GM12878 (cell line): ENCODE data around the gene ATP6V0E1. TPM values are rescaled to one million over a fixed set of nuclear protein-coding genes. Genes with fewer than 3 reads are reported as not detected.

Source experiments
- ATAC-seq: fragments of 200-7000 bp; cut with Tn5 transposase; 3 replicates; pipeline ENCODE4 v1.9.1; 2020; ENCODE audit warnings: mild to moderate bottlenecking, moderate library complexity
- BruUV-seq: library from RNA; stranded (reverse); fragments of 400-500 nt; replicated peaks from 2 replicates; lab custom pipeline; 2021; lab: Mats Ljungman, UMichigan
- CTCF ChIA-PET: fragments of 300-600 bp; sonication (Branson Sonifier 250); formaldehyde crosslinking; extraction: SDS; loops from one replicate; lab custom pipeline; 2021; ENCODE audit warnings: inconsistent platforms; lab: Yijun Ruan, JAX
- POLR2A ChIA-PET: fragments of 350-600 bp; formaldehyde crosslinking; extraction: SDS; loops from one replicate; lab custom pipeline; 2021; ENCODE audit warnings: inconsistent platforms; lab: Charles Lee
- RAD21 ChIA-PET: fragments of 300-600 bp; sonication (Branson Sonifier 250); formaldehyde crosslinking; loops from one replicate; lab custom pipeline; 2023; ENCODE audit warnings: antibody characterized with exemption; ENCODE audit not compliant: unreplicated experiment; lab: Charles Lee
- SMC1A ChIA-PET: fragments of 300-600 bp; sonication (Branson Sonifier 250); formaldehyde crosslinking; loops from one replicate; lab custom pipeline; 2023; ENCODE audit not compliant: unreplicated experiment, uncharacterized antibody; lab: Charles Lee
- DNase-seq: peaks from one replicate; pipeline ENCODE4 v3.0.0-alpha.2; 2011; ENCODE audit warnings: low read depth, low spot score
- FAIRE-seq: peaks from 3 replicates; lab custom pipeline; 2011; peaks lifted over from hg19 to GRCh38; lab: Jason Lieb, UNC
- H2AFZ ChIP-seq: 2 replicates; pipeline ENCODE4 v1.6.0; 2011; ENCODE audit warnings: low read depth, low read length, control low read depth; ENCODE audit not compliant: control insufficient read depth
- H3K27ac ChIP-seq: 2 replicates; pipeline ENCODE4 v1.5.1; 2011; ENCODE audit warnings: control low read depth; ENCODE audit not compliant: control insufficient read depth, insufficient read depth
- H3K27me3 ChIP-seq, 2 experiments: replicated peaks in 1 of 2; 2 replicates each; pipeline versions ENCODE4 v1.6.0 to v1.6.1; 2011; ENCODE audit warnings: low read length in 1 of 2; ENCODE audit not compliant: control insufficient read depth in 2 of 2, insufficient read depth in 2 of 2
- H3K36me3 ChIP-seq, 2 experiments: 2 replicates each; pipeline ENCODE4 v1.5.1; 2011; ENCODE audit warnings: low read length in 1 of 2; ENCODE audit not compliant: control insufficient read depth in 2 of 2, insufficient read depth in 2 of 2
- H3K4me1 ChIP-seq: 2 replicates; pipeline ENCODE4 v1.6.1; 2011; ENCODE audit warnings: mild to moderate bottlenecking, low read length, moderate library complexity, mixed read lengths; ENCODE audit not compliant: control insufficient read depth, insufficient read depth
- H3K4me2 ChIP-seq: 2 replicates; pipeline ENCODE4 v1.6.0; 2011; ENCODE audit warnings: control low read depth; ENCODE audit not compliant: control insufficient read depth, insufficient read depth
- H3K4me3 ChIP-seq: fragments of 200-600 bp; sonication (generic); 2 replicates; pipeline ENCODE4 v1.5.1; 2016
- H3K79me2 ChIP-seq: 2 replicates; pipeline ENCODE4 v1.6.0; 2011; ENCODE audit warnings: low read length; ENCODE audit not compliant: control insufficient read depth, insufficient read depth
- H3K9ac ChIP-seq: 2 replicates; pipeline ENCODE4 v1.8.0; 2011; ENCODE audit warnings: low read length, control low read depth, mixed read lengths; ENCODE audit not compliant: control insufficient read depth, insufficient read depth
- H3K9me3 ChIP-seq: replicated peaks from 3 replicates; pipeline ENCODE4 v1.5.1; 2011; ENCODE audit warnings: mild to moderate bottlenecking, low read length; ENCODE audit not compliant: control insufficient read depth, insufficient read depth
- H4K20me1 ChIP-seq: 2 replicates; pipeline ENCODE4 v1.6.0; 2011; ENCODE audit not compliant: control insufficient read depth, insufficient read depth
- BCL11A ChIP-seq: IDR thresholded peaks from 2 replicates; pipeline ENCODE4 v1.6.1; 2011; ENCODE audit warnings: low read depth, low read length
- FOXK2 ChIP-seq: fragments of 450-650 bp; IDR thresholded peaks from 2 replicates; pipeline ENCODE4 v1.6.1; 2017; ENCODE audit warnings: mild to moderate bottlenecking, moderate library complexity
- HDAC2 ChIP-seq: fragments of 200-600 bp; sonication (generic); IDR thresholded peaks from 2 replicates; pipeline ENCODE4 v1.6.1; 2017
- LARP7 ChIP-seq: fragments of 450-650 bp; IDR thresholded peaks from 2 replicates; pipeline ENCODE4 v1.6.1; 2017; ENCODE audit warnings: mild to moderate bottlenecking
- NFXL1 ChIP-seq: fragments of 450-650 bp; IDR thresholded peaks from 2 replicates; pipeline ENCODE4 v1.6.1; 2017; ENCODE audit warnings: antibody characterized with exemption, mild to moderate bottlenecking, borderline replicate concordance
- NFYA ChIP-seq: IDR thresholded peaks from 2 replicates; pipeline ENCODE4 v1.6.1; 2011; ENCODE audit warnings: low read depth, mild to moderate bottlenecking, low read length, improper control_type of control experiment, borderline replicate concordance
- SUPT20H ChIP-seq: IDR thresholded peaks from 2 replicates; pipeline ENCODE4 v1.6.1; 2011; ENCODE audit warnings: low read depth, mild to moderate bottlenecking, low read length, moderate library complexity, borderline replicate concordance; ENCODE audit not compliant: control insufficient read depth
- TAF1 ChIP-seq: IDR thresholded peaks from 2 replicates; pipeline ENCODE4 v1.6.1; 2011; ENCODE audit warnings: mild to moderate bottlenecking, low read depth, low read length, borderline replicate concordance
- ZSCAN29 ChIP-seq: fragments of 450-650 bp; IDR thresholded peaks from 2 replicates; pipeline ENCODE4 v1.6.1; 2017; ENCODE audit warnings: mild to moderate bottlenecking, moderate library complexity
- WGBS: methylation state at CpG from one replicate; pipeline ENCODE4 v1.1.6; 2016; ENCODE audit warnings: low lambda C conversion rate; ENCODE audit not compliant: insufficient replicate concordance, insufficient coverage; ENCODE audit errors: missing lambda C conversion rate; 5-methylcytosine and 5-hydroxymethylcytosine counted together
- in situ Hi-C: fragments of 300-500 bp; cut with MboI; formaldehyde crosslinking; loops from 9 replicates; pipeline ENCODE4 v1.14.3; 2018; ENCODE audit warnings: mixed read lengths
- intact Hi-C: fragments of 100-400 bp; cut with micrococcal nuclease; formaldehyde crosslinking; loops from one replicate; pipeline ENCODE4 v1.14.2; 2022; ENCODE audit not compliant: unreplicated experiment
- polyA plus RNA-seq, 11 experiments: library from polyadenylated mRNA; depleted of rRNA in 4 of 11; unstranded in 6 of 11; stranded (reverse) in 5 of 11; fragments of >200 nt; fragmentation: Nextera tagmentation in 4 of 11; fragmentation: Illumina TruSeq in 1 of 11; extraction: Ambion mirVana in 4 of 11; extraction: Trizol in 1 of 11; gene quantifications; 1 replicate in 1 of 11; 2 replicates in 10 of 11; pipeline versions ENCODE4 v1.2.1 to v1.2.3, GENCODE V29; 2011 to 2016; ENCODE audit warnings: inconsistent platforms in 2 of 11, missing spikeins in 2 of 11, low read depth in 1 of 11
- total RNA-seq, 4 experiments: library from RNA; depleted of rRNA in 3 of 4; stranded (reverse); fragments of >200 nt in 3 of 4; fragmentation: Illumina TruSeq in 1 of 4; extraction: Trizol in 1 of 4; gene quantifications; 2 replicates each; pipeline versions ENCODE4 v1.2.1 to v1.2.3, GENCODE V29; 2013 to 2021
- TF ChIP-seq, protein P1 (sequence below): fragments of 450-650 bp; IDR thresholded peaks from 2 replicates; pipeline ENCODE4 v1.6.1; 2018; ENCODE audit warnings: borderline replicate concordance, mild to moderate bottlenecking; ENCODE audit not compliant: partially characterized antibody
- TF ChIP-seq, protein P2 (sequence below): fragments of 450-650 bp; formaldehyde crosslinking; IDR thresholded peaks from 2 replicates; pipeline ENCODE4 v1.4.0; 2020; ENCODE audit warnings: mild to moderate bottlenecking, moderate library complexity

The ATP6V0E1 gene
- total and polyA plus RNA-seq, 10 of the 15 experiments (the other 5 are each of a cell fraction or from before 2014, with no cell fraction given), result 143 to 787 (median 306) TPM

DNA sequence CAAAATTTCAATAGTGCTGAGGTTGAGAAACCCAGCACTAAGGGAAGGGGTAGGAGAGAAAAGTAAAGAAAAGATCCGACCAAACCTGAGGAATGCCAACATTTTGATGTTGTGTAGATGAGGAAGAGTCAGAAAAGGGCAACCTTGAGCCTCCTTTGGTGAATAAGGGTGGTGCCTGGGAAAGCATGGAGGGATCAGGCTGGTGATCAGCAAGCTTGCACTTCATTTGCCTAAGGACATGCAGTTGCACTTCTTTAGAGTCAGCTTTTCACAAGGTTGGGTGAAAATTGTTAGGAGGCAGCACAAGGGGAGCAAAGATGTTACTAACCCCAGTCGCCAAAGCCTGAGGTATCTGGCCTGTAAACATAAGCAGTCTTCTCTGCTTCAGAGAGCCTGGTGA lies 20.4 kb downstream of the ATP6V0E1 start:
- BruUV-seq, result no TSS peak
- DNase-seq (no peak), FAIRE-seq (no peak)
- Histone ChIP-seq H3K27me3 (no peaks in the 10 kb centered on the region), H3K4me3 (no peak overlapping the region), H3K4me1 (peaks cover 27% of the 10 kb centered on the region), H4K20me1 (peaks cover 8% of the 10 kb centered on the region)
- TF ChIP-seq FOXK2, result no peak
- TF ChIP-seq, all 136 proteins: peak for 0
- 73% methylated on average over 2 of the region's 2 CpGs for WGBS
- Histone ChIP-seq H2AFZ (no peak overlapping the region), H3K79me2 (peaks cover 86% of the 10 kb centered on the region), H3K4me2 (no peak overlapping the region), H3K9ac (no peak overlapping the region), H3K27ac (no peak overlapping the region), H3K9me3 (no peaks in the 10 kb centered on the region), H3K36me3 (peaks cover 0 to 3% of the 10 kb centered on the region in 2 experiments; a peak in 2 of 4 replicates)
- in situ Hi-C loops (no loop called here), intact Hi-C loops (no loop called here)
- POLR2A ChIA-PET, result no interaction called here
- CTCF ChIA-PET, result no interaction called here
- RAD21 ChIA-PET, result interaction anchor here (1.4 kb wide), 1 partner anchor 31 kb away, joined by 5 read pairs; no protein-coding TSS in a partner anchor
- ATAC-seq, result no peak
- SMC1A ChIA-PET, result interaction anchor here (0.9 to 1.5 kb wide), 2 partner anchors 20 to 31 kb away, joined by 4 read pairs; partner anchors contain the start of gene ATP6V0E1

DNA sequence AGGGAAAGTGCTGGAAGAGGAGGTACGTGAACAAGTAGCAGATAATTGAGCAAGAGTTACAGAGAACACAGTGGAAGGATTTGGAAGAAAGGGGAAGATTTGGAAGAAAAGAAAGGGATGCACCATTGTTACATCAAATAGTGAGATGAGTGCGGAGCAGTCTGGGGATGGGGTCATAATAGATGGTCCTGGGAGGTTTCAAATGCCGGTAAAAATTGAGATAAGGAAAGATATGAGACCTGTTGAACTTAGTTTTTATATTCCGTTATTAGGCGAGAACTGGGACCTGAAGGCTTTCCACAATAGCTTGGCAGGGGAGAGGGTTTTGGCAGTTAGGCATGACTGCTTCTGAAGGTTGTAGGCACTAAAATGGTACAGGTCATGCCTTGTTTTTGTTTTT lies 20.9 kb downstream of the ATP6V0E1 start:
- Histone ChIP-seq H3K36me3 (peaks cover 0 to 3% of the 10 kb centered on the region in 2 experiments; a peak in 2 of 4 replicates), H4K20me1 (peaks cover 8% of the 10 kb centered on the region), H3K4me3 (no peak overlapping the region), H3K4me2 (no peak overlapping the region), H3K9ac (no peak overlapping the region), H3K4me1 (peaks cover 27% of the 10 kb centered on the region), H3K79me2 (peaks cover 84% of the 10 kb centered on the region), H3K27me3 (no peaks in the 10 kb centered on the region), H3K9me3 (no peaks in the 10 kb centered on the region), H3K27ac (no peak overlapping the region), H2AFZ (no peak overlapping the region)
- ChIA-PET RAD21 (interaction anchor here (1.4 kb wide), 1 partner anchor 31 kb away, joined by 5 read pairs; no protein-coding TSS in a partner anchor), SMC1A (interaction anchor here (0.9 to 1.5 kb wide), 2 partner anchors 20 to 31 kb away, joined by 4 read pairs; partner anchors contain the start of gene ATP6V0E1), POLR2A (no interaction called here), CTCF (no interaction called here)
- ATAC-seq (no peak), DNase-seq (no peak), FAIRE-seq (no peak)
- 88% methylated on average over 5 of the region's 5 CpGs for WGBS
- BruUV-seq, result no TSS peak
- intact Hi-C loops (no loop called here), in situ Hi-C loops (no loop called here)
- TF ChIP-seq LARP7, result no peak
- no peak for TF ChIP-seq ZSCAN29
- TF ChIP-seq, protein P1, sequence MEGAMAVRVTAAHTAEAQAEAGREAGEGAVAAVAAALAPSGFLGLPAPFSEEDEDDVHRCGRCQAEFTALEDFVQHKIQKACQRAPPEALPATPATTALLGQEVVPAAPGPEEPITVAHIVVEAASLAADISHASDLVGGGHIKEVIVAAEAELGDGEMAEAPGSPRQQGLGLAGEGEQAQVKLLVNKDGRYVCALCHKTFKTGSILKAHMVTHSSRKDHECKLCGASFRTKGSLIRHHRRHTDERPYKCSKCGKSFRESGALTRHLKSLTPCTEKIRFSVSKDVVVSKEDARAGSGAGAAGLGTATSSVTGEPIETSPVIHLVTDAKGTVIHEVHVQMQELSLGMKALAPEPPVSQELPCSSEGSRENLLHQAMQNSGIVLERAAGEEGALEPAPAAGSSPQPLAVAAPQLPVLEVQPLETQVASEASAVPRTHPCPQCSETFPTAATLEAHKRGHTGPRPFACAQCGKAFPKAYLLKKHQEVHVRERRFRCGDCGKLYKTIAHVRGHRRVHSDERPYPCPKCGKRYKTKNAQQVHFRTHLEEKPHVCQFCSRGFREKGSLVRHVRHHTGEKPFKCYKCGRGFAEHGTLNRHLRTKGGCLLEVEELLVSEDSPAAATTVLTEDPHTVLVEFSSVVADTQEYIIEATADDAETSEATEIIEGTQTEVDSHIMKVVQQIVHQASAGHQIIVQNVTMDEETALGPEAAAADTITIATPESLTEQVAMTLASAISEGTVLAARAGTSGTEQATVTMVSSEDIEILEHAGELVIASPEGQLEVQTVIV, result no peak
- TF ChIP-seq SUPT20H, result no peak
- no peak for TF ChIP-seq TAF1
- no peak for TF ChIP-seq NFXL1
- TF ChIP-seq NFYA, result no peak
- no peak for TF ChIP-seq HDAC2
- no peak for TF ChIP-seq BCL11A
- TF ChIP-seq, protein P2, sequence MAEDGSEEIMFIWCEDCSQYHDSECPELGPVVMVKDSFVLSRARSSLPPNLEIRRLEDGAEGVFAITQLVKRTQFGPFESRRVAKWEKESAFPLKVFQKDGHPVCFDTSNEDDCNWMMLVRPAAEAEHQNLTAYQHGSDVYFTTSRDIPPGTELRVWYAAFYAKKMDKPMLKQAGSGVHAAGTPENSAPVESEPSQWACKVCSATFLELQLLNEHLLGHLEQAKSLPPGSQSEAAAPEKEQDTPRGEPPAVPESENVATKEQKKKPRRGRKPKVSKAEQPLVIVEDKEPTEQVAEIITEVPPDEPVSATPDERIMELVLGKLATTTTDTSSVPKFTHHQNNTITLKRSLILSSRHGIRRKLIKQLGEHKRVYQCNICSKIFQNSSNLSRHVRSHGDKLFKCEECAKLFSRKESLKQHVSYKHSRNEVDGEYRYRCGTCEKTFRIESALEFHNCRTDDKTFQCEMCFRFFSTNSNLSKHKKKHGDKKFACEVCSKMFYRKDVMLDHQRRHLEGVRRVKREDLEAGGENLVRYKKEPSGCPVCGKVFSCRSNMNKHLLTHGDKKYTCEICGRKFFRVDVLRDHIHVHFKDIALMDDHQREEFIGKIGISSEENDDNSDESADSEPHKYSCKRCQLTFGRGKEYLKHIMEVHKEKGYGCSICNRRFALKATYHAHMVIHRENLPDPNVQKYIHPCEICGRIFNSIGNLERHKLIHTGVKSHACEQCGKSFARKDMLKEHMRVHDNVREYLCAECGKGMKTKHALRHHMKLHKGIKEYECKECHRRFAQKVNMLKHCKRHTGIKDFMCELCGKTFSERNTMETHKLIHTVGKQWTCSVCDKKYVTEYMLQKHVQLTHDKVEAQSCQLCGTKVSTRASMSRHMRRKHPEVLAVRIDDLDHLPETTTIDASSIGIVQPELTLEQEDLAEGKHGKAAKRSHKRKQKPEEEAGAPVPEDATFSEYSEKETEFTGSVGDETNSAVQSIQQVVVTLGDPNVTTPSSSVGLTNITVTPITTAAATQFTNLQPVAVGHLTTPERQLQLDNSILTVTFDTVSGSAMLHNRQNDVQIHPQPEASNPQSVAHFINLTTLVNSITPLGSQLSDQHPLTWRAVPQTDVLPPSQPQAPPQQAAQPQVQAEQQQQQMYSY (CRISPR knock-in tag), result no peak
